KG1 (cell line): Measurements from ENCODE around the gene PDE6D.
A peak's percentile ranks its signal among the peaks of the same experiment; 100 is the strongest.

Experiments used
- DNase-seq: peaks from one replicate; lab custom pipeline; 2025; lab: John Stamatoyannopoulos, UW

The PDE6D gene

GRCh38 chr2:231706731-231707624 is 74.1 kb downstream of the PDE6D start:
- DNase-seq = peak; percentile 93

- no peak for DNase-seq
Observed at GRCh38 chr2:231704017-231704416, 77.1 kb downstream of the PDE6D start.

- no peak for DNase-seq
Observed at GRCh38 chr2:231701456-231702373, 79.4 kb downstream of the PDE6D start.

GRCh38 chr2:231699006-231699405 is 82.1 kb downstream of the PDE6D start:
- no peak for DNase-seq

- no peak for DNase-seq
Observed at GRCh38 chr2:231696004-231696367, 85.1 kb downstream of the PDE6D start.

- no peak for DNase-seq
Observed at GRCh38 chr2:231693956-231694355, 87.1 kb downstream of the PDE6D start.

GRCh38 chr2:231692847-231693246 is 88.2 kb downstream of the PDE6D start:
- no peak for DNase-seq

- DNase-seq = no peak
Observed at GRCh38 chr2:231691251-231691772, 89.8 kb downstream of the PDE6D start.

GRCh38 chr2:231689124-231689893 is 91.8 kb downstream of the PDE6D start:
- DNase-seq = no peak

GRCh38 chr2:231688719-231689118 is 92.4 kb downstream of the PDE6D start:
- DNase-seq = no peak

GRCh38 chr2:231687961-231688360 is 93.1 kb downstream of the PDE6D start:
- no peak for DNase-seq

GRCh38 chr2:231687133-231687852 is 93.8 kb downstream of the PDE6D start:
- DNase-seq = no peak

GRCh38 chr2:231686192-231687100 is 94.6 kb downstream of the PDE6D start:
- no peak for DNase-seq

GRCh38 chr2:231685349-231686191 is 95.5 kb downstream of the PDE6D start:
- DNase-seq = no peak

GRCh38 chr2:231684314-231685223 is 96.5 kb downstream of the PDE6D start:
- DNase-seq = no peak

GRCh38 chr2:231683292-231684235 is 97.5 kb downstream of the PDE6D start:
- DNase-seq = no peak
